ENCODE data around the gene NT5DC3. TPM values are rescaled to one million over a fixed set of nuclear protein-coding genes. Genes with fewer than 3 reads are reported as not detected.

Gene NT5DC3
- total RNA-seq, 3 donors from 2014 or later = 3.8 to 19.9 (median 12.5) TPM

DNA sequence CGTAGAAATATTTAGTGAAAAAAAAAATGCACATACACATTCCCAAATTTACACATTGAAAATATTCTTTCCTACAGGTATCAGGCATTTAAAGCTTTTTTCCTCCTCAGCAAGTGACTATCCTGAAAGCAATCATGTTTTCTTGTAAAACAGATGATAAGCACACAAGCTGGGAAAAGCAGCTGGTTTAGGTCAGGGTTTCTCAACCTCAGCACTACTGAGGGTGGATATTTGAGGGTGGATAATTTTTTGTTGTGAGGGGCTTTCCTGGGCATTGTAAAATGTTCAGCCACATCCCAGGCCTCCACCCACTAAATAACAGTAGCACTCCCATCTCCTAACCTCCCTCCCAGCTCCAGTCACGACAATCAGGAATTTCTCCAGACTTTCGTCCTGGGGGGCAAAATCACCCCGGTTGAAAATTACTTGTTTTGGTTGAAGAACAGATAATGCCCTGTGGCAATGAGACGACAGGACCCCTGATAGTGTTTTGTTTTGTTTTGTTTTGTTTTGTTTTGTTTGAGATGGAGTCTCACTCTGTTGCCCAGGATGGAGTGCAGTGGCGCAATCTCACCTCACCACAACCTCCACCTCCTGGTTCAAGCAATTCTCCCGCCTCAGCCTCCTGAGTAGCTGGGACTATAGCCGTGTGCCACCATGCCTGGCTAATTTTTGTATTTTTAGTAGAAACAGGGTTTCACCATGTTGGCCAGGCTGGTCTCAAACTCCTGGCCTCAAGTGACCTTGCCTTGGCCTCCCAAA, 15.0 kb upstream of the NT5DC3 start:
- H3K27me3 ChIP-seq = no peaks in the 10 kb centered on the region
- no peak for TF ChIP-seq POLR2AphosphoS5 (IDR thresholded peaks at IDR 0.05)
- TF ChIP-seq, protein P1, sequence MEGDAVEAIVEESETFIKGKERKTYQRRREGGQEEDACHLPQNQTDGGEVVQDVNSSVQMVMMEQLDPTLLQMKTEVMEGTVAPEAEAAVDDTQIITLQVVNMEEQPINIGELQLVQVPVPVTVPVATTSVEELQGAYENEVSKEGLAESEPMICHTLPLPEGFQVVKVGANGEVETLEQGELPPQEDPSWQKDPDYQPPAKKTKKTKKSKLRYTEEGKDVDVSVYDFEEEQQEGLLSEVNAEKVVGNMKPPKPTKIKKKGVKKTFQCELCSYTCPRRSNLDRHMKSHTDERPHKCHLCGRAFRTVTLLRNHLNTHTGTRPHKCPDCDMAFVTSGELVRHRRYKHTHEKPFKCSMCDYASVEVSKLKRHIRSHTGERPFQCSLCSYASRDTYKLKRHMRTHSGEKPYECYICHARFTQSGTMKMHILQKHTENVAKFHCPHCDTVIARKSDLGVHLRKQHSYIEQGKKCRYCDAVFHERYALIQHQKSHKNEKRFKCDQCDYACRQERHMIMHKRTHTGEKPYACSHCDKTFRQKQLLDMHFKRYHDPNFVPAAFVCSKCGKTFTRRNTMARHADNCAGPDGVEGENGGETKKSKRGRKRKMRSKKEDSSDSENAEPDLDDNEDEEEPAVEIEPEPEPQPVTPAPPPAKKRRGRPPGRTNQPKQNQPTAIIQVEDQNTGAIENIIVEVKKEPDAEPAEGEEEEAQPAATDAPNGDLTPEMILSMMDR (IDR thresholded peaks at IDR 0.05) = no peak
- TF ChIP-seq POLR2A (IDR thresholded peaks at IDR 0.05) = no peak
- no peak overlapping the region for H3K4me3 ChIP-seq
- H3K36me3 ChIP-seq = no peaks in the 10 kb centered on the region
- H3K9me3 ChIP-seq = no peaks in the 10 kb centered on the region
- no peak for DNase-seq (ENCODE audit: low spot score in 2 of 2)
- H3K4me1 ChIP-seq = no peaks in the 10 kb centered on the region
- intact Hi-C loops (cut with DNase I; ENCODE audit: low total_unique reads) = no loop called here
- H3K27ac ChIP-seq = no peak overlapping the region

DNA sequence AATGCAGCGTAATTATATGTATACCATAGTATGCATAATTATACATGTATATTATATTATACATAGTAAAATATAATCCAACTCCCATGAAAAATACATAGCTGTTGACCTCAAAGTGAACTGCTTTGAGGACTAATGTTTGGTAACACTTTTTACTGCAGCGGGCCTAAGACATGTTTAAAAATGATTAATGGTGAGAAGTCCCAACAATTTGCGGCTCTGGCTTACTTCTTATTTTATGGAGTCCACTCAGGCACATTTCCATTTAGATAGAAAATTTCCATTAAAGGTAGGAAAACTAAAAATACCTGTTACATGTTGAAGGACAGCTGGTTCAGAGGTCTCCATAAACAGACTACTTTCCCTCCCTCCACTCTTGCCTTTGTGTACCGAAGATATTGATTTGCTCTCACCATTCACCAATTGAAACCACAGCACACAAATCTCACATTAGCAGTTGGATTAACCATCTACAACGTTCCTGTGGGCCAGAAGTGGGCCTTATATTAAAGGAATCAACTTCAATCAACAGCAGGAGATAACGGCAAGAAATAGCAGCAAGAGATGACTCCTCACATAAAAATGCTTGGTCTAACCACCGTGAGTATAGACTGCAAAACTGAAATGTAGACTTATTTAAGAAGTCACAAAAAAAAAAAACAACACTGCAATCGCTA, 14.1 kb upstream of the NT5DC3 start:
- H3K27ac ChIP-seq = no peak overlapping the region
- intact Hi-C loops (cut with DNase I; ENCODE audit: low total_unique reads) = no loop called here
- H3K4me3 ChIP-seq = no peak overlapping the region
- no peak for DNase-seq (ENCODE audit: low spot score in 2 of 2)
- no peaks in the 10 kb centered on the region for H3K9me3 ChIP-seq
- no peaks in the 10 kb centered on the region for H3K36me3 ChIP-seq
- H3K4me1 ChIP-seq = no peaks in the 10 kb centered on the region
- TF ChIP-seq POLR2A (IDR thresholded peaks at IDR 0.05) (no peak), POLR2AphosphoS5 (IDR thresholded peaks at IDR 0.05) (no peak)
- TF ChIP-seq, protein P1 (IDR thresholded peaks at IDR 0.05) = no peak
- no peaks in the 10 kb centered on the region for H3K27me3 ChIP-seq

DNA sequence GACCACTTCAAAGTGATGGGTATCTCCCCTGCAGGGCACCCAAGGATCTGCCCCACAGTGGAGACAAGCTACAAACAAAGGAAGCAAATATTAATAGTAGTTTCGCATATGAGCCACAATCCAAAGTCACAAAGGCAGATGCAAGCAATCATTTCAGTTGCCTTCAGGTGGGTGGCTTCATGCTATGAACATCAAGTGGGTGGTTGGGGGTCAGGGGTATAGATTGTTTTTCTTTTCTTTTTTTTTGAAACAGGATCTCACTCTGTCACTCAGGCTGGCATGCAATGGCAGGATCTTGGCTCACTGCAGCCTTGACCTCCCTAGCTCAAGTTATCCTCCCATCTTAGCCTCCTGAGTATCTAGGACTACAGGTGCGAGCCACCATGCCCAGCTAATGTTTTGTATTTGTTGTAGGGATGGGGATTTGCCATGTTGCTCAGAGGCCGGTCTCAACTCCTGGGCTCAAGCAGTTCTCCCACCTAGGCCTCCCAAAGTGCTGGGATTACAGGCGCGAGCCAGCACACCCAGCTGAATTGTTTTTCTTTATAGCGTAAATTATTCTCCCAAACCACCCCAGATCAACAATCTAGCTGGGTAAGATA, 13.4 kb upstream of the NT5DC3 start:
- TF ChIP-seq POLR2AphosphoS5 (IDR thresholded peaks at IDR 0.05) (no peak), POLR2A (IDR thresholded peaks at IDR 0.05) (no peak)
- TF ChIP-seq, protein P1 (IDR thresholded peaks at IDR 0.05) = no peak
- intact Hi-C loops (cut with DNase I; ENCODE audit: low total_unique reads) = no loop called here
- Histone ChIP-seq H3K27me3 (no peaks in the 10 kb centered on the region), H3K36me3 (no peaks in the 10 kb centered on the region), H3K9me3 (no peaks in the 10 kb centered on the region), H3K4me3 (no peak overlapping the region), H3K4me1 (no peaks in the 10 kb centered on the region), H3K27ac (no peak overlapping the region)
- DNase-seq (ENCODE audit: low spot score in 2 of 2) = no peak

DNA sequence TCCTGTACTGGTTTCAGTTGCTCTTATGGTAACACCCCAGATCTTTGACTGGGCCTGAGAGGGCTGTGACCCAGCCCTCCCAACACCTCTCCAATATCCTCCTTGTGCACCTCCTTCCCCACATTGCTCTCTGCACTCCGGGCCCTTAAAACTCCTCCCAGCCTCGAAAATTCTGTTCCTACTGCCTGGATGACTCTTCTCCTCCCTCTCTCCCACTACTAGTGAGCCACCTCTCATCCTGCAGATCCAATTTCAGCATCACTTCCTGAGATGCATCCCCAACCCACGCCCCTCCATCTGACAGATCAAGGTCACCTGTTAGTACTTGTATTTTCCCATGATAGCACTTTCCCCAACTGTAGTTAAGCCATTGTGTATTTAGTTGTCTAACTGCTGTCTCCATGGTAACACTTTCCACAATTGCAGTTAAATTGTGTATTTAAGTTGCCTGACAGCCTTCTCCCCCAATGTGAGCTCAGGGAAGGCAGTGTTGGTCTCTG, 11.5 kb upstream of the NT5DC3 start:
- intact Hi-C loops (cut with DNase I; ENCODE audit: low total_unique reads) = no loop called here

More for the DNA sequence above, 11.5 kb upstream of the NT5DC3 start:
- Histone ChIP-seq H3K27ac (peak overlapping the region in 1 of 2 donors; percentile 54), H3K9me3 (no peaks in the 10 kb centered on the region), H3K4me3 (no peak overlapping the region), H3K27me3 (no peaks in the 10 kb centered on the region), H3K4me1 (no peaks in the 10 kb centered on the region), H3K36me3 (no peaks in the 10 kb centered on the region)
- TF ChIP-seq, protein P1 (IDR thresholded peaks at IDR 0.05) = no peak
- TF ChIP-seq POLR2AphosphoS5 (IDR thresholded peaks at IDR 0.05) (no peak), POLR2A (IDR thresholded peaks at IDR 0.05) (no peak)
- no peak for DNase-seq (ENCODE audit: low spot score in 2 of 2)

Measured in breast epithelium (tissue), 4 donors.